ENCODE data around the gene NEK6.

GRCh38 chr9:124352616-124353015 is 94.9 kb downstream of the NEK6 start:
- TF ChIP-seq CEBPB (IDR thresholded peaks at IDR 0.05; ENCODE audit: low read depth, low read length) (no peak), POLR2A (IDR thresholded peaks at IDR 0.05; ENCODE audit: control extremely low read depth in 1 of 2, low read depth in 2 of 2, low read length in 2 of 2) (no peak), POLR2AphosphoS5 (IDR thresholded peaks at IDR 0.05; ENCODE audit: low read depth, low read length) (no peak), TAF1 (IDR thresholded peaks at IDR 0.05; ENCODE audit: low read depth, low read length) (no peak), JUN (IDR thresholded peaks at IDR 0.05; ENCODE audit: low read depth, low read length) (no peak), CTCF (IDR thresholded peaks at IDR 0.05; ENCODE audit: control extremely low read depth in 1 of 3, insufficient read depth in 1 of 3, low read depth in 1 of 3, low read length in 3 of 3) (no peak), TBP (IDR thresholded peaks at IDR 0.05; ENCODE audit: low read depth, low read length) (no peak), EGR1 (IDR thresholded peaks at IDR 0.05; ENCODE audit: borderline replicate concordance, low read depth, low read length) (no peak)

Data from H1 (cell line).